GM23338 (cell line): ENCODE data around the gene SMU1. TPM values are rescaled to one million over a fixed set of nuclear protein-coding genes. Genes with fewer than 3 reads are reported as not detected.
A peak's percentile ranks its signal among the peaks of the same experiment; 100 is the strongest.

ENCODE experiments used
- ATAC-seq: fragments of 200-7000 bp; cut with Tn5 transposase; 3 replicates; pipeline ENCODE4 v1.9.1; 2020
- DNase-seq: peaks from one replicate; pipeline ENCODE4 v3.0.0-alpha.2; 2015; ENCODE audit warnings: low spot score
- H2AFZ ChIP-seq: fragments of 200-600 bp; sonication (generic); 2 replicates; pipeline ENCODE4 v1.8.0; 2016; ENCODE audit warnings: antibody characterized with exemption, mild to moderate bottlenecking, moderate library complexity
- H3F3A ChIP-seq: fragments of 200-600 bp; sonication (generic); replicated peaks from 2 replicates; pipeline ENCODE4 v1.8.0; 2017; ENCODE audit warnings: antibody characterized with exemption, mixed run types, low read depth
- H3K27ac ChIP-seq: fragments of 200-600 bp; sonication (generic); 2 replicates; pipeline ENCODE4 v1.6.1; 2016; ENCODE audit warnings: low read depth
- H3K27me3 ChIP-seq: fragments of 200-600 bp; sonication (generic); 2 replicates; pipeline ENCODE4 v1.8.0; 2016; ENCODE audit warnings: mild to moderate bottlenecking, mixed run types, moderate library complexity; ENCODE audit not compliant: insufficient read depth
- H3K36me3 ChIP-seq: fragments of 200-600 bp; sonication (generic); 2 replicates; pipeline ENCODE4 v1.8.0; 2016; ENCODE audit warnings: mild to moderate bottlenecking; ENCODE audit not compliant: insufficient read depth
- H3K4me1 ChIP-seq: fragments of 200-600 bp; sonication (generic); 2 replicates; pipeline ENCODE4 v1.8.0; 2016; ENCODE audit warnings: mild to moderate bottlenecking, moderate library complexity; ENCODE audit not compliant: insufficient read depth
- H3K4me2 ChIP-seq: fragments of 200-600 bp; sonication (generic); 2 replicates; pipeline ENCODE4 v1.7.1; 2017; ENCODE audit warnings: mixed run types
- H3K4me3 ChIP-seq: fragments of 200-600 bp; sonication (generic); 2 replicates; pipeline ENCODE4 v1.6.1; 2016; ENCODE audit warnings: mixed run types
- H3K79me2 ChIP-seq: fragments of 200-600 bp; sonication (generic); replicated peaks from 2 replicates; pipeline ENCODE4 v1.8.0; 2017; ENCODE audit warnings: mild to moderate bottlenecking; ENCODE audit not compliant: insufficient read depth
- H3K9me2 ChIP-seq: fragments of 200-600 bp; sonication (generic); 2 replicates; pipeline ENCODE4 v1.8.0; 2017; ENCODE audit not compliant: insufficient read depth
- H4K20me1 ChIP-seq: fragments of 200-600 bp; sonication (generic); replicated peaks from 2 replicates; pipeline ENCODE4 v1.8.0; 2017; ENCODE audit warnings: mild to moderate bottlenecking; ENCODE audit not compliant: insufficient read depth
- H3K27ac Mint-ChIP-seq: 2 replicates; pipeline ENCODE4 v1.8.0; 2020; ENCODE audit warnings: inconsistent platforms, mild to moderate bottlenecking, moderate library complexity, mixed read lengths
- H3K27me3 Mint-ChIP-seq: 3 replicates; pipeline ENCODE4 v1.8.0; 2022; ENCODE audit warnings: low read depth, mild to moderate bottlenecking, moderate library complexity, mixed read lengths, inconsistent platforms; ENCODE audit not compliant: insufficient read depth, poor library complexity
- H3K36me3 Mint-ChIP-seq: 3 replicates; pipeline ENCODE4 v1.8.0; 2021; ENCODE audit warnings: low read depth, mild to moderate bottlenecking, inconsistent platforms, moderate library complexity, mixed read lengths
- H3K4me1 Mint-ChIP-seq: 3 replicates; pipeline ENCODE4 v1.8.0; 2020; ENCODE audit warnings: mild to moderate bottlenecking, inconsistent platforms, mixed read lengths
- H3K4me3 Mint-ChIP-seq: 3 replicates; pipeline ENCODE4 v1.8.0; 2021; ENCODE audit warnings: moderate library complexity, mild to moderate bottlenecking, inconsistent platforms, mixed read lengths
- H3K9me3 Mint-ChIP-seq: 3 replicates; pipeline ENCODE4 v1.8.0; 2020; ENCODE audit warnings: moderate library complexity, mild to moderate bottlenecking, inconsistent platforms, mixed read lengths
- CREB1 ChIP-seq: fragments of 250-450 bp; sonication (Bioruptor Pico); IDR thresholded peaks from 2 replicates; pipeline ENCODE4 v1.5.0; 2020; ENCODE audit warnings: low read depth, mild to moderate bottlenecking, moderate library complexity
- NANOG ChIP-seq: IDR thresholded peaks from 2 replicates; pipeline ENCODE4 v1.6.1; 2016; ENCODE audit warnings: antibody characterized with exemption, borderline replicate concordance
- POLR2AphosphoS5 ChIP-seq: IDR thresholded peaks from 2 replicates; pipeline ENCODE4 v1.6.1; 2016; ENCODE audit warnings: antibody characterized with exemption, low read depth
- ZNF331 ChIP-seq: fragments of 250-450 bp; sonication (Bioruptor Pico); IDR thresholded peaks from 2 replicates; pipeline ENCODE4 v1.5.0; 2020; ENCODE audit warnings: low read depth, mild to moderate bottlenecking, moderate library complexity
- polyA plus RNA-seq: library from polyadenylated mRNA; unstranded; fragments of >200 nt; fragmentation: Nextera tagmentation; extraction: Ambion mirVana; gene quantifications from 2 replicates; pipeline ENCODE4 v1.2.1, GENCODE V29; 2016
- total RNA-seq: library from RNA; depleted of rRNA; stranded (reverse); fragments of >200 nt; shearing (Covaris generic); gene quantifications from 2 replicates; pipeline ENCODE4 v1.2.3, GENCODE V29; 2014
- TF ChIP-seq, protein P1 (sequence below): fragments of 250-450 bp; sonication (Bioruptor Pico); IDR thresholded peaks from 2 replicates; pipeline ENCODE4 v1.5.0; 2020; ENCODE audit warnings: mild to moderate bottlenecking, moderate library complexity
- TF ChIP-seq, protein P2 (sequence below): IDR thresholded peaks from 2 replicates; pipeline ENCODE4 v1.6.1; 2016; ENCODE audit warnings: antibody characterized with exemption

SMU1 gene
- total and polyA plus RNA-seq, 2 experiments from 2014 or later = 14.3 to 23.8 TPM

DNA sequence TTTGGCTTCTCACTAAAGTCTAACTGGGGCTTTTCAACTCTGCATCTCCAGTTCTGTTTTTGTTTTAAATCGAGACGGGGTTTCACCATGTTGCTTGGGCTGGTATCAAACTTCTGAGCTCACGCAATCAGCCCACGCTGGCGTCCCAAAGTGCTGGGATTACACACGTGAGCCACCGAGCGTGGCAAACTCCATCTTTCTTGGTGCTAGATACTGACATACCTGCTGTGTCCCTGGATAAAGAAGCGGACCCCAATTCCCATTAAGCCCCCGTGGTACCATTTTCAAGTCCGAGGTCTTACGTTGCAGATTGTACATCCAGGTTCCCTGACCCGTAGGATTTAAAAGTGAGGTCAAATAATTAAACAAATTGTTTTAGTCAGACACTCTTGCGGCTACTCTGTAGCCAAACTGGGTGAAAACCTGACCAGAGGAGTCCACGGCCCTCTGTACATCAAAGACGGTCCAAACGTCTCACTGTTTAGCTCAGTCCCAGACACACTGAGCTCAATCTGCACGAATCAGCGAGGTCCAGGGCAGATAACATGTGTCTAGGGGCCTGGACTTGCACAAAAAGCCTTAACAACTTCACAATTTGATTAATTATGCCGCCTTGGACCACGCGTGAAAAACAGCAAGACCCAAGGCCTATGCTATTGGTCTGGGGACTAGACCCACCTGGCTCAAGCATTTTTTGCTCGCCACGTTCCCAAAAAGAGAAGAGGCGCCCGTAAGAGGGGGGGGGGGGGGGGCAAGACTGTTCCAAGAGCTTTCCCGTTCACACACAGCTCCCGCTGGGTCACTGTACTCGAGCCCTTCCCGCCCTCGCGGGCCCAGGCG lies 52.1 kb downstream of the SMU1 start:
- H3K9me2 ChIP-seq = no peaks in the 10 kb centered on the region
- Mint-ChIP-seq H3K36me3 (peaks cover 63% of the 10 kb centered on the region), H3K4me3 (peak overlapping the region; percentile 98), H3K27ac (peak overlapping the region; percentile 98), H3K9me3 (no peaks in the 10 kb centered on the region), H3K4me1 (peaks cover 34% of the 10 kb centered on the region), H3K27me3 (peaks cover 8% of the 10 kb centered on the region)
- TF ChIP-seq POLR2AphosphoS5 (no peak), ZNF331 (CRISPR knock-in tag) (no peak), NANOG (no peak), CREB1 (no peak)
- TF ChIP-seq, protein P1, sequence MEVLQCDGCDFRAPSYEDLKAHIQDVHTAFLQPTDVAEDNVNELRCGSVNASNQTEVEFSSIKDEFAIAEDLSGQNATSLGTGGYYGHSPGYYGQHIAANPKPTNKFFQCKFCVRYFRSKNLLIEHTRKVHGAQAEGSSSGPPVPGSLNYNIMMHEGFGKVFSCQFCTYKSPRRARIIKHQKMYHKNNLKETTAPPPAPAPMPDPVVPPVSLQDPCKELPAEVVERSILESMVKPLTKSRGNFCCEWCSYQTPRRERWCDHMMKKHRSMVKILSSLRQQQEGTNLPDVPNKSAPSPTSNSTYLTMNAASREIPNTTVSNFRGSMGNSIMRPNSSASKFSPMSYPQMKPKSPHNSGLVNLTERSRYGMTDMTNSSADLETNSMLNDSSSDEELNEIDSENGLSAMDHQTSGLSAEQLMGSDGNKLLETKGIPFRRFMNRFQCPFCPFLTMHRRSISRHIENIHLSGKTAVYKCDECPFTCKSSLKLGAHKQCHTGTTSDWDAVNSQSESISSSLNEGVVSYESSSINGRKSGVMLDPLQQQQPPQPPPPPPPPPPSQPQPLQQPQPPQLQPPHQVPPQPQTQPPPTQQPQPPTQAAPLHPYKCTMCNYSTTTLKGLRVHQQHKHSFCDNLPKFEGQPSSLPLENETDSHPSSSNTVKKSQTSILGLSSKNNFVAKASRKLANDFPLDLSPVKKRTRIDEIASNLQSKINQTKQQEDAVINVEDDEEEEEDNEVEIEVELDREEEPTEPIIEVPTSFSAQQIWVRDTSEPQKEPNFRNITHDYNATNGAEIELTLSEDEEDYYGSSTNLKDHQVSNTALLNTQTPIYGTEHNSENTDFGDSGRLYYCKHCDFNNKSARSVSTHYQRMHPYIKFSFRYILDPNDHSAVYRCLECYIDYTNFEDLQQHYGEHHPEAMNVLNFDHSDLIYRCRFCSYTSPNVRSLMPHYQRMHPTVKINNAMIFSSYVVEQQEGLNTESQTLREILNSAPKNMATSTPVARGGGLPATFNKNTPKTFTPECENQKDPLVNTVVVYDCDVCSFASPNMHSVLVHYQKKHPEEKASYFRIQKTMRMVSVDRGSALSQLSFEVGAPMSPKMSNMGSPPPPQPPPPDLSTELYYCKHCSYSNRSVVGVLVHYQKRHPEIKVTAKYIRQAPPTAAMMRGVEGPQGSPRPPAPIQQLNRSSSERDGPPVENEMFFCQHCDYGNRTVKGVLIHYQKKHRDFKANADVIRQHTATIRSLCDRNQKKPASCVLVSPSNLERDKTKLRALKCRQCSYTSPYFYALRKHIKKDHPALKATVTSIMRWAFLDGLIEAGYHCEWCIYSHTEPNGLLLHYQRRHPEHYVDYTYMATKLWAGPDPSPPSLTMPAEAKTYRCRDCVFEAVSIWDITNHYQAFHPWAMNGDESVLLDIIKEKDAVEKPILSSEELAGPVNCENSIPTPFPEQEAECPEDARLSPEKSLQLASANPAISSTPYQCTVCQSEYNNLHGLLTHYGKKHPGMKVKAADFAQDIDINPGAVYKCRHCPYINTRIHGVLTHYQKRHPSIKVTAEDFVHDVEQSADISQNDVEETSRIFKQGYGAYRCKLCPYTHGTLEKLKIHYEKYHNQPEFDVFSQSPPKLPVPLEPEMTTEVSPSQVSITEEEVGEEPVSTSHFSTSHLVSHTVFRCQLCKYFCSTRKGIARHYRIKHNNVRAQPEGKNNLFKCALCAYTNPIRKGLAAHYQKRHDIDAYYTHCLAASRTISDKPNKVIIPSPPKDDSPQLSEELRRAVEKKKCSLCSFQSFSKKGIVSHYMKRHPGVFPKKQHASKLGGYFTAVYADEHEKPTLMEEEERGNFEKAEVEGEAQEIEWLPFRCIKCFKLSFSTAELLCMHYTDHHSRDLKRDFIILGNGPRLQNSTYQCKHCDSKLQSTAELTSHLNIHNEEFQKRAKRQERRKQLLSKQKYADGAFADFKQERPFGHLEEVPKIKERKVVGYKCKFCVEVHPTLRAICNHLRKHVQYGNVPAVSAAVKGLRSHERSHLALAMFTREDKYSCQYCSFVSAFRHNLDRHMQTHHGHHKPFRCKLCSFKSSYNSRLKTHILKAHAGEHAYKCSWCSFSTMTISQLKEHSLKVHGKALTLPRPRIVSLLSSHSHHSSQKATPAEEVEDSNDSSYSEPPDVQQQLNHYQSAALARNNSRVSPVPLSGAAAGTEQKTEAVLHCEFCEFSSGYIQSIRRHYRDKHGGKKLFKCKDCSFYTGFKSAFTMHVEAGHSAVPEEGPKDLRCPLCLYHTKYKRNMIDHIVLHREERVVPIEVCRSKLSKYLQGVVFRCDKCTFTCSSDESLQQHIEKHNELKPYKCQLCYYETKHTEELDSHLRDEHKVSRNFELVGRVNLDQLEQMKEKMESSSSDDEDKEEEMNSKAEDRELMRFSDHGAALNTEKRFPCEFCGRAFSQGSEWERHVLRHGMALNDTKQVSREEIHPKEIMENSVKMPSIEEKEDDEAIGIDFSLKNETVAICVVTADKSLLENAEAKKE (CRISPR knock-in tag) = no peak
- TF ChIP-seq, protein P2, sequence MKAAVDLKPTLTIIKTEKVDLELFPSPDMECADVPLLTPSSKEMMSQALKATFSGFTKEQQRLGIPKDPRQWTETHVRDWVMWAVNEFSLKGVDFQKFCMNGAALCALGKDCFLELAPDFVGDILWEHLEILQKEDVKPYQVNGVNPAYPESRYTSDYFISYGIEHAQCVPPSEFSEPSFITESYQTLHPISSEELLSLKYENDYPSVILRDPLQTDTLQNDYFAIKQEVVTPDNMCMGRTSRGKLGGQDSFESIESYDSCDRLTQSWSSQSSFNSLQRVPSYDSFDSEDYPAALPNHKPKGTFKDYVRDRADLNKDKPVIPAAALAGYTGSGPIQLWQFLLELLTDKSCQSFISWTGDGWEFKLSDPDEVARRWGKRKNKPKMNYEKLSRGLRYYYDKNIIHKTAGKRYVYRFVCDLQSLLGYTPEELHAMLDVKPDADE = no peak
- ATAC-seq (peak; percentile 42; the same call in 2 of the 3 replicates), DNase-seq (no peak)
- H3K79me2 ChIP-seq = peaks cover 93% of the 10 kb centered on the region
- peak overlapping the region; percentile 94 for H3K4me3 ChIP-seq
- no peaks in the 10 kb centered on the region for H3K27me3 ChIP-seq
- peaks cover 34% of the 10 kb centered on the region for H3K4me1 ChIP-seq
- H3F3A ChIP-seq = no peaks in the 10 kb centered on the region; the same call in none of the 2 replicates
- H3K4me2 ChIP-seq = peak overlapping the region; percentile 100
- H3K27ac ChIP-seq = peak overlapping the region; percentile 86; the same call in 1 of the 2 replicates
- peaks cover 38% of the 10 kb centered on the region for H4K20me1 ChIP-seq
- peaks cover 28% of the 10 kb centered on the region for H3K36me3 ChIP-seq
- H2AFZ ChIP-seq = 0 out of 2 replicates have a peak overlapping the region, but pooled peaks have one; percentile 85
